ENCODE data around the gene BAIAP2L1.

Gene BAIAP2L1

DNA sequence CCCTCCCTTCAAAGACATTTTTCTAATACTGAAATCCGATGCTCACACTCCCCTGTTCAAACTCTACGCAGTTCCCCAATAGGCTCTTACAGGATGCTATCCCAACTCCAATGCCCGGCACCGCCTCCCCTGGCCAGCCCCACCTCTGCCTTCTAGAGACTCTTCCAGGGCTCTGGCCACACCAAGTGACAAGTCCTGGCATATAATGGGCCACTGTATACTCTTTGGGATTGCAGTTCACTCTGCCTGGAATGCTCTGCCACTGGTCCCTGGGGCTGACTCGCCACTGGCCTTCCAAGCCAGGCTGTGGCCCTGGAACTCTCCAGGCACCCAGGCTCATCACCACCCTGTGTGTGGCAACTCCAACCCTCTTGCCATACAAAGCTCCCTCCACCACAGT, 122.5 kb downstream of the BAIAP2L1 start:
- Histone ChIP-seq H3K9me3 (ENCODE audit: low read length) (no peaks in the 10 kb centered on the region), H2AFZ (ENCODE audit: low read depth, low read length) (no peak overlapping the region), H3K4me3 (ENCODE audit: low read length) (no peak overlapping the region), H3K4me1 (ENCODE audit: insufficient read depth, low read length) (peaks cover 20% of the 10 kb centered on the region), H3K36me3 (ENCODE audit: insufficient read depth, low read length) (peaks cover under 1% of the 10 kb centered on the region), H3K27me3 (ENCODE audit: insufficient read depth, low read length) (no peaks in the 10 kb centered on the region)

DNA sequence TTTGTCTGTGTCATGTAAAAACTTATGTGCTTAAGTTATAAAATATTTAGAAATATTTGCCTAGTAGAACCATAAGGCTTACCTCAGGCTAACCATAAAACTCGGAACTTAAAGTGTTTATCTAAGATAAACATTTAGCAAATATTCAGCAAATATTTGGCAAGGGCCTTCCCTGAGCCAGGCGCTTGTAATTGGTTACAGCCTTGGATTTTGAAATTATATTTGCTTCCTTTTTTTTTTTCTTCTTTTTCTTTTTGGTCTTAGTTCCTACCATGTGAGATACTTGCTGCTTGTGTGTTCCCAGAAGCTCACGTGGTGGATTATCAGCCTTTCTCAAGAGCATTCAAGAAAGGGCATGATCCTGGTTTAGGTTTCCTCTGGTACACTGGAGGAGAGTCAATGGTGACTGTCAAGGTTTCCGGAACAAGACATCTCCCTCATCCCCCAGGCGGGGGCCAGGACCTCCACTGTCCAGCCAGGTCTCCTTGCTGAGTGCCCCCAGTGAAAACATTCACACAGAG, 124.6 kb downstream of the BAIAP2L1 start:
- no peaks in the 10 kb centered on the region for H3K27me3 ChIP-seq (ENCODE audit: insufficient read depth, low read length)

DNA sequence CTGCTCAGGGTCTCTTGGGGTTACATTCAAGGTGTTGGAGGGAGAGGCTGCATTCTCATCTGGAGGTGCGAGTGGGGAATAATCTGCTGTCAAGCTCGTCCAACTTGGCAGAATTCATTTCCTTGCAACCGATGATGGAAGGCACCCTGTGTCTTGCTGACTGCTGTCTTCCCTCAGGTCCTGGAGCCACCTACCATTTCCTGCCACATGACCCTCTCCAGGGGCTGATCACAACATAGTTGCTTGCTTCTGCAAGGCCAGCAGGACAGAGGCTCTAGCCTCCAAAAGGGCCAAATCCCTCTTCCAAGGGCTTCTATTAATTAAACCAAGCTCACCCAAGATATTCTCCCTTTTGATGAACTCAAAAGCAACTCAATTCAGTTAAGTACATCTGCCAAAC, 133.6 kb downstream of the BAIAP2L1 start:
- no peak overlapping the region for H2AFZ ChIP-seq (ENCODE audit: low read depth, low read length)
- peaks cover 1% of the 10 kb centered on the region for H3K9me3 ChIP-seq (ENCODE audit: low read length)
- H3K36me3 ChIP-seq (ENCODE audit: insufficient read depth, low read length) = peaks cover 4% of the 10 kb centered on the region
- H3K4me1 ChIP-seq (ENCODE audit: insufficient read depth, low read length) = peaks cover 4% of the 10 kb centered on the region
- no peak overlapping the region for H3K4me3 ChIP-seq (ENCODE audit: low read length)
- no peaks in the 10 kb centered on the region for H3K27me3 ChIP-seq (ENCODE audit: insufficient read depth, low read length)

More for the DNA sequence above, 124.6 kb downstream of the BAIAP2L1 start:
- Histone ChIP-seq H3K4me1 (ENCODE audit: insufficient read depth, low read length) (peaks cover 6% of the 10 kb centered on the region), H3K4me3 (ENCODE audit: low read length) (no peak overlapping the region), H3K9me3 (ENCODE audit: low read length) (no peaks in the 10 kb centered on the region), H3K36me3 (ENCODE audit: insufficient read depth, low read length) (no peaks in the 10 kb centered on the region), H2AFZ (ENCODE audit: low read depth, low read length) (no peak overlapping the region)

DNA sequence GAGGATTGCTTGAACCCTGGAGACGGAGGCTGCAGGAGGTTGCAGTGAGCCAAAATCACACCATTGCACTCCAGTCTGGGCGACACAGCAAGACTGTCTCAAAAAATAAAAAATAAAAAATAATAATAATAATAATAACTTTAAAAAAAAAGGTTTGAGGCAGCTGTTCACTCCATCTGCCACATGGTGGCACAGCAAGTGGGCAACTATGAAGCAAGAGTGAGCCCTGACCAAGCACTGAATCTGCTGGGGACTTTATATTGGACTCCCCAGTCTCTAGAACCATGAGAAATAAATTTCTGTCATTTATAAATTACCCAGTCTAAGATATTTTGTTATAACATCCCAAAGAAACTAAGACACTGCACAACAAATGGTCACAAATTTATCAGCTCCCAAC, 134.1 kb downstream of the BAIAP2L1 start:
- H3K4me3 ChIP-seq (ENCODE audit: low read length) = no peak overlapping the region
- H2AFZ ChIP-seq (ENCODE audit: low read depth, low read length) = no peak overlapping the region
- H3K9me3 ChIP-seq (ENCODE audit: low read length) = peaks cover 2% of the 10 kb centered on the region
- H3K36me3 ChIP-seq (ENCODE audit: insufficient read depth, low read length) = peaks cover 4% of the 10 kb centered on the region
- peaks cover 4% of the 10 kb centered on the region for H3K4me1 ChIP-seq (ENCODE audit: insufficient read depth, low read length)
- no peaks in the 10 kb centered on the region for H3K27me3 ChIP-seq (ENCODE audit: insufficient read depth, low read length)

DNA sequence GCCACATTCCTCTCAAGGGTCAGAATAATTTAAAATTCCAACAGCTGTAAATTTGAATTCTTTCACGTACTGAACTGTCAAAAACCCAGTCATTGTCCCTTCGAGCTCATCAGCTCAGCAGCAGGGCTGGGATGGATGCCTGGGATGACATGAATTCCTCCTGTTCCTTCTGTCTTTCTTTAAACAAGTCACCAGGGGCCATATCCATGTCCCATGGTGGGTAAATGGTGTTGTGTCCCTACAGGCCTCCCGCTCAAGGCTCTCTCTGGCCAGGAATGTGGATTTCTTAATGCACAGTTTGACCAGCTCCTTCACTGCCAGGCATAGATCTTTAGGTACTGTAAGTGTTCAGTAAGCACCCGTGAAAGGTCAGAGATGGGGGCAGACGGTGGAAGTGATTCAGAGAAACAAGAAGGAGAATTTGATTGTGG, 135.0 kb downstream of the BAIAP2L1 start:
- H3K27me3 ChIP-seq (ENCODE audit: insufficient read depth, low read length) = no peaks in the 10 kb centered on the region
- H3K4me3 ChIP-seq (ENCODE audit: low read length) = no peak overlapping the region
- peaks cover 4% of the 10 kb centered on the region for H3K4me1 ChIP-seq (ENCODE audit: insufficient read depth, low read length)
- H3K9me3 ChIP-seq (ENCODE audit: low read length) = peaks cover 6% of the 10 kb centered on the region
- peaks cover 12% of the 10 kb centered on the region for H3K36me3 ChIP-seq (ENCODE audit: insufficient read depth, low read length)
- H2AFZ ChIP-seq (ENCODE audit: low read depth, low read length) = no peak overlapping the region

DNA sequence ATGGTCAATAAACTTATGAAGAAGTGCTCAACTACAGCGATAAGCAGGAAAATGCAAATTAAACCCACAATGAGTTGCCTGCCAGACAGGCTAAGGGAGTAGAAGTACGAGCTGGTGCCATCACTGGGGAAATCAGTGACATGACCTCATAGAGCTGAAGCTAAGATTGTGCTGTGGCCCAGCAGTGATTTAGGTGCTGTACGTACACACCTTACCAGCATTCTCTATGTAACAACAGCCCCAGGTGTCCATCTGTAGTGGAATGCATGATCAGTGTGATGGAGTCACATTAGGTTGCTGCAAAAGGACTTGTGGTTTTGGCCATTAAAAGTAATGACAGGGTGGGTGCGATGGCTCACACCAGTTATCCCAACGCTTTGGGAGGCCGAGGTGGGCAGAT, 143.2 kb downstream of the BAIAP2L1 start:
- H3K27me3 ChIP-seq (ENCODE audit: insufficient read depth, low read length) = no peaks in the 10 kb centered on the region
- no peak overlapping the region for H2AFZ ChIP-seq (ENCODE audit: low read depth, low read length)
- peaks cover 28% of the 10 kb centered on the region for H3K4me1 ChIP-seq (ENCODE audit: insufficient read depth, low read length)
- H3K36me3 ChIP-seq (ENCODE audit: insufficient read depth, low read length) = peaks cover 27% of the 10 kb centered on the region
- no peak overlapping the region for H3K4me3 ChIP-seq (ENCODE audit: low read length)
- peaks cover 7% of the 10 kb centered on the region for H3K9me3 ChIP-seq (ENCODE audit: low read length)

DNA sequence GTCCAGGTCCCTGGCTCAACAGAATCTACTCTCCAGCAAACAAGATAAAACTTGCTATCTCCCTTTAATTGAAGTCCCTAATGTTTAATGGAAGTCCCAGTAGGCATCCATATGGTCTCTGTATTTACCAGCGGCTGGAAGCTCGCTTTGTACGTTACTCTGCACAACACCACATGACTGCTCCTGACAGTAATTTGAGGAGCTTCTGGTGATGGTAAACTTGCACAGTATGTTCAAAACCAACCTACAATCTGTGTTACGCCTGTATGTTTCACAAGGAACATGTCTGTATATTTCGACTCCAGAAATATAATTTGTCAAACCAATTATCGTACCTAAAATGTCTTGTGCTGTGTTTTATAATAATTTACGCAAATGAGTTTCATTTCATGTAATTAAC, 144.5 kb downstream of the BAIAP2L1 start:
- no peak overlapping the region for H2AFZ ChIP-seq (ENCODE audit: low read depth, low read length)
- H3K36me3 ChIP-seq (ENCODE audit: insufficient read depth, low read length) = peaks cover 21% of the 10 kb centered on the region
- H3K27me3 ChIP-seq (ENCODE audit: insufficient read depth, low read length) = no peaks in the 10 kb centered on the region
- peaks cover 32% of the 10 kb centered on the region for H3K4me1 ChIP-seq (ENCODE audit: insufficient read depth, low read length)
- H3K9me3 ChIP-seq (ENCODE audit: low read length) = peaks cover 3% of the 10 kb centered on the region
- no peak overlapping the region for H3K4me3 ChIP-seq (ENCODE audit: low read length)

DNA sequence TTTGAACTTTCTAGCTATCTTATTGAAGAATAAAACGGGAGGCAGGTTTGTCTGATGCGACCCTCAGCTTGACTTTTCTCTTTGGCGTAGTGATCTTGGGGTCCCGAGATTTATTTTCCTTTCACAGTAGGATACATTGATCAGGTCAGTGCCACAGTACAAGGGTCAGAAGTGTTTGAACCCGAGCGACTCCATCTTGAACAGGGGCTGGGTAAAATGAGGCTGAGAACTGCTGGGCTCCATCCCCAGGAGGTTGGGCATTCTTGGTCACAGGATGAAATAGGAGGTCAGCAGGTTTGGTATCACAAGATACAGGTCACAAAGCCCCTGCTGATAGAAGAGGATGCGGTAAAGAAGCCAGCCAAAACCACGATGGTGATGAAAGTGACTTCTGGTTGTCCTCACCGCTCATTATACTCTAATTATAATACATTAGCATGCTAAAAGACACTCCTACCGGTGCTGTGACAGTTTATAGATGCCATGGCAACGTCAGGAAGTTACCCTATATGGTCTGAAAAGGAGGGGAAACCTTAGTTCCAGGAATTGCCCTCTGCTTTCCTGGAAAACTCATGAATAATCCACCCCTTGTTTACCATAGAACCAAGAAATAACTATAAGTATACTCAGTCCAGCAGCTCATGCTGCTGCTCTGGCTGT, 145.8 kb downstream of the BAIAP2L1 start:
- Histone ChIP-seq H3K9me3 (ENCODE audit: low read length) (no peaks in the 10 kb centered on the region), H3K36me3 (ENCODE audit: insufficient read depth, low read length) (peaks cover 13% of the 10 kb centered on the region), H3K4me3 (ENCODE audit: low read length) (peak overlapping the region; percentile 0), H3K27me3 (ENCODE audit: insufficient read depth, low read length) (no peaks in the 10 kb centered on the region), H3K4me1 (ENCODE audit: insufficient read depth, low read length) (peaks cover 41% of the 10 kb centered on the region), H2AFZ (ENCODE audit: low read depth, low read length) (no peak overlapping the region)

DNA sequence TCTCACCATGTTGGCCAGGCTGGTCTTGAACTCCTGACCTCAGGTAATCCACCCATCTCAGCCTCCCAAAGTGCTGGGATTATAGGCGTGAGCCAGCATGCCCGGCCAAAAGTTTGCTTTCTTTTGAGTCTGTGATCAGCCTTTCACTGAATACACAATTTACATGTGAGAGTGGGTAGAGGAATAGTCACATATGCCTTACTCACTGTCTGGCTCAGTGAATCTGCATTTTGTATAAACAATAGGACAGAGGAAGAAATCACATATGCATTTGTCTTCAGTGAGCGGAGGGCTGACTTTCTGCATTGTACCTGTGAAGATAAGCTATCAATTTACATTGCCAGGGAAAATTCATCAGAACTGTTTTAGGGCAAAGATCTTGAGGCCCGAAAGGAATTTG, 146.4 kb downstream of the BAIAP2L1 start:
- H3K36me3 ChIP-seq (ENCODE audit: insufficient read depth, low read length) = peaks cover 12% of the 10 kb centered on the region
- no peaks in the 10 kb centered on the region for H3K27me3 ChIP-seq (ENCODE audit: insufficient read depth, low read length)
- H2AFZ ChIP-seq (ENCODE audit: low read depth, low read length) = no peak overlapping the region
- H3K9me3 ChIP-seq (ENCODE audit: low read length) = no peaks in the 10 kb centered on the region
- H3K4me1 ChIP-seq (ENCODE audit: insufficient read depth, low read length) = peaks cover 41% of the 10 kb centered on the region
- H3K4me3 ChIP-seq (ENCODE audit: low read length) = peak overlapping the region; percentile 0

DNA sequence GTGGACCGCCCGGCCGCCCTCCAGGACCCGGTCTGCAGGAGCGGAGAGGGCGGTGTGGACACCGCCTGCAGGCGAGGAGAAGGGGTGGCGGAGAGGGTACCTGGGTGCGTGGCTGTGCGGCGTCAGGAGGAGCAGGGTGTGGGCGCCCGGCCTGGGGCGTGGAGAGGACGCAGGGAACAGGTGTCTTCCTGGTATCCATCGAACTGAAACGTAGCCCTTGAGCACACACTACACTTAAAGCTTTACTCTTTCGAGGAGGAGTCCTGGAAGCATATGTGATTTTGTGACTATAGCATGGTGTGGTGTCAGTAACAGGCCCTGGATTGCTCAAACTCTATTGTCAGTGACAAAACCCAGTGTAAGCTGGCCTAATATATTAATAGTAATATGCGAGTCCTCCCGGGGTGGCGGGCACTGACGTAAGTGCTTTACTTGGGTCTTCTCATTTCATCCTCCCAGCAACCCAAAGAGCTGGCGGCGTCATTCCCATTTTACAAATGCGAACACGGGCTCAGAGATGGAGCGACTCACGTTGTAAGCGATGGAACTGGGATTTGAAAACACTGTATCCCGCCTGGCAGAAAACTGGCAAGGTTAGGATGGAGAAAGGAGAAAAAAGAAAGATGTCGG, 148.3 kb downstream of the BAIAP2L1 start:
- H3K9me3 ChIP-seq (ENCODE audit: low read length) = no peaks in the 10 kb centered on the region
- H2AFZ ChIP-seq (ENCODE audit: low read depth, low read length) = peak overlapping the region; percentile 84
- H3K36me3 ChIP-seq (ENCODE audit: insufficient read depth, low read length) = peaks cover 7% of the 10 kb centered on the region
- peaks cover 41% of the 10 kb centered on the region for H3K4me1 ChIP-seq (ENCODE audit: insufficient read depth, low read length)
- H3K4me3 ChIP-seq (ENCODE audit: low read length) = peak overlapping the region; percentile 89
- H3K27me3 ChIP-seq (ENCODE audit: insufficient read depth, low read length) = no peaks in the 10 kb centered on the region

DNA sequence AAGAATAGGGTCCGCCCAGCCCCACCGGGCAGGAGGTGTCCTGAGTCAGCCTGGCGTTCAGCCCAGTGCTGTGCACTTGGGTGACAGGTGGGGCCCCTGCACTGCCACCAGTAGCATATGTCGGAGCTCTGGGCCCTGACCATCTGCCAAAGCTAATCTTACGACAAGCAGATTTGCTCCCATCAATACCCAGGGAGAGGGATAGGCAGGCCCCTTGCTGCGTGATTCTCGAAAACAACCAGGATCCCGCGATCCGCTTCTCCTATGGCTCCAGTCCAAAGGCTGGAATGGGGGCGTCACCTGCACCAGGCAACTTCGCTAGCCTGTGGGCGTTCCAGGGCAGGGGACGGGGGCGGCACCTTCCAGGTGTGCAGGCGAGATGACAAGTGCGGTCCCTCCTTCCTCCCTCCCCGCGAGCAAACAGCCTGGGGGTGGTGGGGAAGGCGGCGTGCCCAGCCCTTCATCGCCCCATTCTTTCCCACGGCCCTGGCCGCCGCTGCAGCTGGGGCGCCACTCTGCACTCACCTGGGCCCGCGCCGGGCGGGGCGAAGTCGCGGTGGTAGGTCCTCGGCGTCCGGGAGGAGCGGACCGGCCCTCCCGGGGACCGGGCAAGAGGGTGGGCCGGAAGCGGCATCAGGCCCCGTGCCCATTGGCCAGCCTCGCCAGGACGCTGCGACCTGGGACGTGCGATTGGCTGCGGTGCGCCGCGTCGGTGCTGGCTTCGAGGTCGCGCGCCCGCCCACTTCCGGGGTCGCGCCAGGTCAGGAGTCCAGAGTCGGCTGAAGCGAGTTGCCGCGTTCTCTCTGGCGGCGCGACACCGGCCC, 149.1 kb downstream of the BAIAP2L1 start, which contains the start of gene TECPR1:
Gene TECPR1 (minus strand): TSS at position 632 of the 824 bp plus-strand sequence. CDS start 6,086 bp downstream, outside the sequence.
- peaks cover 3% of the 10 kb centered on the region for H3K36me3 ChIP-seq (ENCODE audit: insufficient read depth, low read length)
- no peaks in the 10 kb centered on the region for H3K9me3 ChIP-seq (ENCODE audit: low read length)
- H3K27me3 ChIP-seq (ENCODE audit: insufficient read depth, low read length) = no peaks in the 10 kb centered on the region
- H2AFZ ChIP-seq (ENCODE audit: low read depth, low read length) = peak within 1 kb of the TSS; percentile 84
- H3K4me1 ChIP-seq (ENCODE audit: insufficient read depth, low read length) = peaks cover 41% of the 10 kb centered on the region
- H3K4me3 ChIP-seq (ENCODE audit: low read length) = peak within 1 kb of the TSS; percentile 89

DNA sequence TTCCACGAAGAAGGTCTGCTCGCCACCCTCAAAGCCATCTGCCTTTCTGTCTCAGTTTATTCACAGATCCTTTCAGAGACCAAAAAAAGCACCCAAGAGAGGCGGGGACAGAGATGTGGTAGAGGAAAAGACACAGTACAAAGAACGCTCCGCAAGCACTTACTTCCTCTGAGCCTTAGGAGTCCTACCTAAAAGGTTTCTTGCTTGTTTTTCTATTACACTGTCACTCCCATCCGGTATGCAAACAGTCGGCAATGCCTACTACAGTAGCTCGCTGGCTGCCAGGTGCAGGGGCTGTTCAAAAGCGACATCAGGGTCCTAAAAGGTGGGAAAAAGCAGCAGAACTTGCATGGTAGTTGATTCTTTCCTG, 149.7 kb downstream of the BAIAP2L1 start:
- Histone ChIP-seq H3K36me3 (ENCODE audit: insufficient read depth, low read length) (no peaks in the 10 kb centered on the region), H2AFZ (ENCODE audit: low read depth, low read length) (peak overlapping the region; percentile 84), H3K9me3 (ENCODE audit: low read length) (no peaks in the 10 kb centered on the region), H3K27me3 (ENCODE audit: insufficient read depth, low read length) (no peaks in the 10 kb centered on the region), H3K4me3 (ENCODE audit: low read length) (peak overlapping the region; percentile 89), H3K4me1 (ENCODE audit: insufficient read depth, low read length) (peaks cover 38% of the 10 kb centered on the region)

DNA sequence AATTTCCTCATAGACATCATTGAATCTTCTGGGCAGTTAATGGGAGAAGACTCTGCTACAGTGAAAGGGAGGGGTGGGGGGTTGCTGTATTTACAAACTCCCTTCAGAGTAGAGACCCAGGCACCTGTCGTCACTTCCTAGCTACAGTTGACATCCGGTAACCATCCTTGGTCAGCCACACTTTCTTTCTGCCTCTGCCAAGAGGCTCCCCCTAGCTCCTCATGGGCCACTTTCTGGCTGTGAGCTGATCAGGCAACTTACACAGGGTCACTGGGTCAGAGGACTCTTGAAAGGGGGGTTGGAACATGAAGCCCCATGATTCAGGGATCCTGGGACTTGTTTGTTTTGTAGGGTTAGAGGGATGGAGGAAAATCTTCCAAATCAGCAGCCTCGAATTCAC, 150.1 kb downstream of the BAIAP2L1 start:
- Histone ChIP-seq H2AFZ (ENCODE audit: low read depth, low read length) (no peak overlapping the region), H3K9me3 (ENCODE audit: low read length) (no peaks in the 10 kb centered on the region), H3K4me1 (ENCODE audit: insufficient read depth, low read length) (peaks cover 35% of the 10 kb centered on the region), H3K36me3 (ENCODE audit: insufficient read depth, low read length) (no peaks in the 10 kb centered on the region), H3K4me3 (ENCODE audit: low read length) (peak overlapping the region; percentile 89), H3K27me3 (ENCODE audit: insufficient read depth, low read length) (no peaks in the 10 kb centered on the region)
